Activated CD4-positive, alpha-beta T cell treated with anti-CD3 and anti-CD28 coated beads, Interleukin-10, Interleukin-2, amounts not matched to agents 100 ng/mL and 50 ng/mL, durations not matched to agents 16 hours and 8 hours (primary cell): ENCODE data around the gene AIDA.
A peak's percentile ranks its signal among the peaks of the same experiment; 100 is the strongest.

ENCODE experiments used
- DNase-seq: peaks from one replicate; pipeline ENCODE4 v3.0.0-alpha.2; 2020

The AIDA gene

GRCh38 chr1:222643606-222643937 lies 68.7 kb downstream of the AIDA start:
- DNase-seq: no peak

GRCh38 chr1:222642468-222642867 lies 69.8 kb downstream of the AIDA start:
- DNase-seq: no peak

- no peak for DNase-seq
Observed at GRCh38 chr1:222641269-222641948, 70.9 kb downstream of the AIDA start.

GRCh38 chr1:222634180-222635013 lies 77.9 kb downstream of the AIDA start:
- DNase-seq: peak; percentile 80

- DNase-seq: no peak
Observed at GRCh38 chr1:222632749-222633148, 79.5 kb downstream of the AIDA start.

- no peak for DNase-seq
Observed at GRCh38 chr1:222631611-222632208, 80.6 kb downstream of the AIDA start.

GRCh38 chr1:222629921-222630535 lies 82.3 kb downstream of the AIDA start:
- no peak for DNase-seq

GRCh38 chr1:222627232-222627631 lies 85.1 kb downstream of the AIDA start:
- no peak for DNase-seq

GRCh38 chr1:222624214-222624613 lies 88.1 kb downstream of the AIDA start:
- DNase-seq: no peak

- no peak for DNase-seq
Observed at GRCh38 chr1:222623458-222623857, 88.8 kb downstream of the AIDA start.

- DNase-seq: no peak
Observed at GRCh38 chr1:222622765-222623164, 89.5 kb downstream of the AIDA start.

GRCh38 chr1:222620566-222620965 lies 91.7 kb downstream of the AIDA start:
- no peak for DNase-seq

- peak; percentile 28 for DNase-seq
Observed at GRCh38 chr1:222618880-222619596, 93.3 kb downstream of the AIDA start.
